IPS-18c (cell line): Measurements from ENCODE around the gene OTOGL.

Experiments
- H3K4me3 ChIP-seq: 2 replicates; pipeline ENCODE4 v1.7.0; 2013; ENCODE audit warnings: low read depth, mild to moderate bottlenecking, low read length, moderate library complexity; ENCODE audit not compliant: insufficient read depth
- H3K9me3 ChIP-seq: one replicate; pipeline ENCODE4 v1.6.1; 2013; ENCODE audit warnings: mild to moderate bottlenecking, low read length, moderate library complexity; ENCODE audit not compliant: control insufficient read depth, insufficient read depth

Gene OTOGL

DNA sequence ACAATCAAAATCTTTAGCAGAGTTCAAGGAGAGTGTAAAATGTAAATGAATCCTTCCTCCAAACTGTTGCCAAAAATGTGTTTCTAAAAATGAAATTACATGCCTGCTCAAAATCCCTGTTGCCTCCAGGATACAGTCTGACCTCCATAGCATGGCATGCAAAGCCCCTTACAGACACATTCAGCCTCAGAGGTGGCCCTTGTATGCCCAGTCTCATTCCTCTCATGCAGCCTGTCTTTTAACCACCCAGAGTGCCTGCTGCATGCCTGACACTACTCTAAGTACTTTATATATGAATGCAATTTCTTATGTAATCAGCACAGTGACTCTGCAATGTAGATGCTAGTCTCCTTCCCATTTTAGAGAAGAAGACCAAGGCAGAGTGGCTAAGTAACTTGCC, 320.3 kb downstream of the OTOGL start:
- Histone ChIP-seq H3K9me3 (no peaks in the 10 kb centered on the region), H3K4me3 (no peak overlapping the region)

GRCh38 chr12:80420075-80420474, 320.7 kb downstream of the OTOGL start:
- Histone ChIP-seq H3K9me3 (no peaks in the 10 kb centered on the region), H3K4me3 (no peak overlapping the region)

GRCh38 chr12:80422550-80422949, 323.2 kb downstream of the OTOGL start:
- no peaks in the 10 kb centered on the region for H3K9me3 ChIP-seq

More at GRCh38 chr12:80422550-80422949, 323.2 kb downstream of the OTOGL start:
- H3K4me3 ChIP-seq, result no peak overlapping the region
